GM06990 (cell line): ENCODE data around the gene MPPED2.

Experiments used
- DNase-seq: peaks from one replicate; pipeline ENCODE4 v3.0.0-alpha.2; 2011; ENCODE audit not compliant: insufficient read length; ENCODE audit errors: extremely low read depth
- H3K27me3 ChIP-seq: replicated peaks from 2 replicates; pipeline ENCODE4 v1.6.0; 2011; ENCODE audit warnings: low read length; ENCODE audit not compliant: control insufficient read depth, insufficient read depth
- H3K36me3 ChIP-seq: 2 replicates; pipeline ENCODE4 v1.5.1; 2011; ENCODE audit warnings: low read length; ENCODE audit not compliant: control insufficient read depth, insufficient read depth
- H3K4me3 ChIP-seq: replicated peaks from 2 replicates; pipeline ENCODE4 v1.5.1; 2011; ENCODE audit warnings: low read depth, mild to moderate bottlenecking, control low read depth, low read length
- TF ChIP-seq, protein P1 (sequence below): IDR thresholded peaks from 2 replicates; pipeline ENCODE4 v1.5.1; 2011; ENCODE audit warnings: low read length, control low read depth, mild to moderate bottlenecking, inconsistent platforms; ENCODE audit not compliant: insufficient read depth, poor library complexity, severe bottlenecking

The MPPED2 gene

DNA sequence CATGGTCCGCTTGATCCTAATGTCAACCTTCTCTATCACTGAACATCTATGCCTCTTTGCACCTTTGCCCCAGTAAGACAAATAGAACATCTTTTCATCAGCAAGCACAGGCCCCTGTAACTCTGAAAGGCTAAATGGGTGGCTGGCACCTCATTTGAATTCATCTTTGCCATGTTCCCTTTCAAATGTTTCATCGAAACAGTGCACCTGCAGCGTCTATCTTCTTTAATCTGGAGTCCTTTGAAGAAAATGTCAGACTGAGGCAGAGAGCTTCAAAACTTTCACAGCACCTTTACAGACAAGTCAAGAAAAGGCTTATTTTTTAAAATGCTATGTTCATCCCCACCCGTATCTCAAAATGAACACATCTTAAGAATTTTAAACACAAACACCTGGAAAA is 3.4 kb downstream of the MPPED2 start:
- TF ChIP-seq, protein P1, sequence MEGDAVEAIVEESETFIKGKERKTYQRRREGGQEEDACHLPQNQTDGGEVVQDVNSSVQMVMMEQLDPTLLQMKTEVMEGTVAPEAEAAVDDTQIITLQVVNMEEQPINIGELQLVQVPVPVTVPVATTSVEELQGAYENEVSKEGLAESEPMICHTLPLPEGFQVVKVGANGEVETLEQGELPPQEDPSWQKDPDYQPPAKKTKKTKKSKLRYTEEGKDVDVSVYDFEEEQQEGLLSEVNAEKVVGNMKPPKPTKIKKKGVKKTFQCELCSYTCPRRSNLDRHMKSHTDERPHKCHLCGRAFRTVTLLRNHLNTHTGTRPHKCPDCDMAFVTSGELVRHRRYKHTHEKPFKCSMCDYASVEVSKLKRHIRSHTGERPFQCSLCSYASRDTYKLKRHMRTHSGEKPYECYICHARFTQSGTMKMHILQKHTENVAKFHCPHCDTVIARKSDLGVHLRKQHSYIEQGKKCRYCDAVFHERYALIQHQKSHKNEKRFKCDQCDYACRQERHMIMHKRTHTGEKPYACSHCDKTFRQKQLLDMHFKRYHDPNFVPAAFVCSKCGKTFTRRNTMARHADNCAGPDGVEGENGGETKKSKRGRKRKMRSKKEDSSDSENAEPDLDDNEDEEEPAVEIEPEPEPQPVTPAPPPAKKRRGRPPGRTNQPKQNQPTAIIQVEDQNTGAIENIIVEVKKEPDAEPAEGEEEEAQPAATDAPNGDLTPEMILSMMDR: no peak
- no peak overlapping the region for H3K4me3 ChIP-seq
- H3K36me3 ChIP-seq: no peaks in the 10 kb centered on the region
- no peaks in the 10 kb centered on the region; the same call in 1 of the 2 replicates for H3K27me3 ChIP-seq
- no peak for DNase-seq

DNA sequence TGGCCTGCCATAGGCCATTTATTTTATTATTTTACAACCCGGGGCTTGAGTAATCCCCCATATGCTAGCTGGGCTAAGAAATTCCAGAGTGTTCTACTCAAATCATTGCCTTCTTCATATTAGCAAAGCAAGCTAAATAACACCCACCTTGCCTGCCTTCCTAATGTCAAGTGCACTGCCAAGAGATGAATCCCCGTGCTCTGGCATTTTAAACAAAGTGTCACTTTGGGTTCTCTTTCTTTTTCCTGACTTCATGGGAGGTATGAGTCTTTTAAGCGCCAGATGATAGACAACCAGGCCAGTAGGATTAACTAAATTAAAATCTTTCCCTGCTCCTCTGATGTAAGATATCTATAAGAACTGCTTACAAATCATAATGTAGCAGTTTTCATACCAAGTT is 4.5 kb downstream of the MPPED2 start:
- Histone ChIP-seq H3K36me3 (no peaks in the 10 kb centered on the region), H3K27me3 (no peaks in the 10 kb centered on the region; the same call in 1 of the 2 replicates), H3K4me3 (no peak overlapping the region)
- no peak for DNase-seq
- TF ChIP-seq, protein P1: no peak

DNA sequence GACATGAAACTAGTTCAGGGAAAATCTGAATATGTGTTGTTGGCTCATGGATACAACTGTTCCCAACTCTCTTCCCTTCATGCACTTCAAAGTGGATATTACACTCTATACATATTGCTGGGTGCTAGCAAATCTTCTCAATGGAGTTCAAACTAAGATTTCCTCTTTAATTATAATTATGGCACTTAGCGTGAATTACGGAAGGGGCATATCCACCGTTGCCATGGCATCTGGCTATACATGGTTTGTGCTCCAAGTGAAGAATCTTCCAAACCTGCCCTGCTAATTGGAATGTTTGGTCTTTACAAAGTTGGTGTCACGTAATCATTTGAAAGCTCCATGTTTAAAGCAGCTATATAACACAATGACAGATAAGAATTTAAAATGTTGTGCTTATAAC is 5.6 kb downstream of the MPPED2 start:
- no peak for DNase-seq
- Histone ChIP-seq H3K36me3 (no peaks in the 10 kb centered on the region), H3K27me3 (no peaks in the 10 kb centered on the region; the same call in 1 of the 2 replicates), H3K4me3 (no peak overlapping the region)
- TF ChIP-seq, protein P1: no peak

DNA sequence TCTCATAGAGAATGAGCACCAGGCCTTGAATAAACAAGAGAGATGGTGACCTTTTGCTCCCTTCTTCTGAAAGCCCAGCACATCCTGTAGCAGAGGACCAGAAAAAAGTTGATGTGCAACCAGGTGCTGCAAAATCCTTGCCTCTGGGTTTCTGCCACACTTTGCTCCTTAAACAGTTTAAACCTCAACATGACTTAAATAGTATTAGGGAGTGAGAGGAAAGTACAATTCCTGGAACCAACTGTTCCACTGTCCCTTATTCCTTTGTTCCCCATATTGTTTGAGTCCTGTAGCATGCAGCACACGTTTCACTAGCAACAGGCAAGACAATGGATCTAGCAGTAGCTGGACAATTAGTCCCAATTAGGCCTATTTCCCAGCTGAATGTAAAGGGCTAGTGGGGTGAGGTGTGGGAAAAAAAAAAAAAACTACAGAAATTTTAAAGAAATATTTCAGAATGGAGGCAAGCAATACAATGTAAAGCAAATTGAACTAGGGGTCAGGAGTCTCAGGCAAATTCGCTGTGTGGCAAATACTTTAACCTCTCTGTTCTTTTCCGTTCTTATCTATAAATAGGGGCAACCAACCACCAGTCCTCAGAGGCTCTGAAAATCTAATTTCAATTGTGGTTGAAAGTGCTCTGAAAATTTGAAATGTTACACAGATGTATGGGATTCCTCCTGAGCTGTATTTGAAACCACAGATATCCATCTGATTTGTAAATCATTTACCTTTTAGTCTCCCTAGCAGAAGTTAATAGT is 6.6 kb downstream of the MPPED2 start:
- TF ChIP-seq, protein P1: no peak
- Histone ChIP-seq H3K27me3 (no peaks in the 10 kb centered on the region; the same call in 1 of the 2 replicates), H3K36me3 (no peaks in the 10 kb centered on the region), H3K4me3 (no peak overlapping the region)
- DNase-seq: no peak

DNA sequence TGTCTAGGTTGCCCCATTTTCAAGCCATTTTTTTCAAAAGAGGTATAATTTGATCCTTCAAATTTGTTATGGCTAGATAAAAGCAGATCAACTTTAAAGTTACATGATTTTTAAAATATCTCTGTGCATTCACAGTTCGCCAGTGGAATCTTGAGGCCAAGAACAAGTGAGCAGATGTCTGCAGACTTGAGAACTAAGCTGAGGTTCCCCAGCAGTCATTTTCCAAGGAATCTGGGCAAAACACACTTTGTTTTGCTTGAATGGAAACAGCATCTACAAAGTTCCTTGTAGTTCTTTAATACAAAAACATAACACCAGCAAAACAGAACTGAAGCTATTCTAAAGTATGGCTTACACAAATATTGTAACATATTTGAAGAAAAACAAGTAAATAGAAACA is 7.7 kb downstream of the MPPED2 start:
- no peaks in the 10 kb centered on the region for H3K36me3 ChIP-seq
- H3K27me3 ChIP-seq: no peaks in the 10 kb centered on the region
- DNase-seq: no peak
- TF ChIP-seq, protein P1: no peak
- no peak overlapping the region for H3K4me3 ChIP-seq
